Measurements from ENCODE around the gene KCNG1.

Gene KCNG1

GRCh38 chr20:50958615-50959542 lies 64.0 kb downstream of the KCNG1 start, which contains the start of gene MOCS3:
Gene MOCS3 (plus strand): TSS chr20:50958818. CDS start chr20:50958843, 25 bp downstream.
- in situ Hi-C loops (cut with MboI; ENCODE audit: low sequenced_read_pairs), result no loop called here

- in situ Hi-C loops (cut with MboI; ENCODE audit: low sequenced_read_pairs), result no loop called here
Measured at GRCh38 chr20:50957798-50958614, 64.9 kb downstream of the KCNG1 start, which contains the start of gene DPM1. Gene DPM1 (minus strand): TSS chr20:50958532. CDS start chr20:50958523, 9 bp downstream.

- in situ Hi-C loops (cut with MboI; ENCODE audit: low sequenced_read_pairs), result no loop called here
Measured at GRCh38 chr20:50957276-50957675, 65.6 kb downstream of the KCNG1 start.

GRCh38 chr20:50953821-50954220 lies 69.1 kb downstream of the KCNG1 start:
- in situ Hi-C loops (cut with MboI; ENCODE audit: low sequenced_read_pairs), result no loop called here

Data from HL-60/S4 treated with retinoic acid at 250 ng/mL for 4 days and 3 days (cell line).